GM21423 (cell line): Measurements from ENCODE around the gene GABRB1.
A peak's percentile ranks its signal among the peaks of the same experiment; 100 is the strongest.

Experiments
- ATAC-seq: cut with Tn5 transposase; IDR thresholded peaks from one replicate; pipeline ENCODE4 v1.9.1; 2021; ENCODE audit warnings: mild to moderate bottlenecking, moderate library complexity; ENCODE audit not compliant: unreplicated experiment

GABRB1 gene

GRCh38 chr4:47463235-47463956 lies 432.0 kb downstream of the GABRB1 start, which contains the start of gene COMMD8:
Gene COMMD8 (minus strand): TSS chr4:47463702. CDS start chr4:47463651, 51 bp downstream.
- ATAC-seq: peak; percentile 90

GRCh38 chr4:47465004-47465403 lies 433.6 kb downstream of the GABRB1 start:
- peak; percentile 26 for ATAC-seq

- no peak for ATAC-seq
Measured at GRCh38 chr4:47466056-47466785, 434.9 kb downstream of the GABRB1 start.

- no peak for ATAC-seq
Measured at GRCh38 chr4:47468706-47469365, 437.5 kb downstream of the GABRB1 start.

- ATAC-seq: no peak
Measured at GRCh38 chr4:47469951-47470350, 438.6 kb downstream of the GABRB1 start.

GRCh38 chr4:47471064-47471463 lies 439.7 kb downstream of the GABRB1 start:
- no peak for ATAC-seq

GRCh38 chr4:47471591-47471990 lies 440.2 kb downstream of the GABRB1 start:
- no peak for ATAC-seq

- no peak for ATAC-seq
Measured at GRCh38 chr4:47473141-47473750, 441.9 kb downstream of the GABRB1 start.

GRCh38 chr4:47474799-47475198 lies 443.4 kb downstream of the GABRB1 start:
- no peak for ATAC-seq

- no peak for ATAC-seq
Measured at GRCh38 chr4:47475411-47475810, 444.0 kb downstream of the GABRB1 start.
